GM18508 (cell line): ENCODE measurements around the gene PDLIM3.
"Not testable (repeated sequence)": the region's sequence is repeated elsewhere in the genome, so short reads cannot be mapped to it uniquely, and the experiment has no call there.

Source experiments
- ATAC-seq: cut with Tn5 transposase; IDR thresholded peaks from one replicate; pipeline ENCODE4 v1.9.1; 2021; ENCODE audit warnings: moderate number of reproducible peaks; ENCODE audit not compliant: insufficient read depth, unreplicated experiment

The PDLIM3 gene

DNA sequence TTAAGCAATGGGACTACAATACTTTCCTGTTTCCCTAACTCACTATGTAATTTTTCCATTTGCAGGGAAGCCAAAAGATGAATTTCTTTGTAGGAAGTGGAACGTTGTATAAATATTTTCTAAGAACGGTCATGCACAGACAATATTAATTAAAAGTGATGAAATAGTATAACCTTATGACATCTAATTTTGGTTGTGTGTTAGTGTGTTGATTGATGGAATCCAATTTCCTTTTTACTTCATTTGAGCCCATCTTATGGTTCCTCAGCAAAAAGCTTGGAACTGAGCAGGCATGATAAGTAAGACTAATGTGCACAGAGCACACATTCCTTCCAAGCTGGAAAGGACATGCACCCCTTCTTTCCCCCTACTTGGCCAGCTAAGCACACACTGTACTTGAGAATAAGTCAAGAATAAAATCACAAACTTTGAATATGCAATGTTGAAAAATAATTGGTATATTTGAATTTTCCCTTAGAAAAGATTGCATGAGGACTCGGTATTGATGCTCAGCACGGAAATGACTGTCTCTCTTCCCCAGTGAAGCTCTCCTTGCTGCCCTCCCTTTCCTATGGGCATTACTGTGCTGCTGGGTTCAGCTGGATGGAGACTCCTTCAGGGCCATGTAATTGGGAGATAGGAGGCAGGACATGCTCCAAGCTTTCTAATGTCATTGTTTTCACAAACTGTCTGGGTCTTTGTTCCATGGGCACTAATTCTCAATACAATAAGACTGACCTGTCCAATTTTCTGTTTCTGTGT is 19.2 kb upstream of the PDLIM3 start:
- ATAC-seq: no peak

DNA sequence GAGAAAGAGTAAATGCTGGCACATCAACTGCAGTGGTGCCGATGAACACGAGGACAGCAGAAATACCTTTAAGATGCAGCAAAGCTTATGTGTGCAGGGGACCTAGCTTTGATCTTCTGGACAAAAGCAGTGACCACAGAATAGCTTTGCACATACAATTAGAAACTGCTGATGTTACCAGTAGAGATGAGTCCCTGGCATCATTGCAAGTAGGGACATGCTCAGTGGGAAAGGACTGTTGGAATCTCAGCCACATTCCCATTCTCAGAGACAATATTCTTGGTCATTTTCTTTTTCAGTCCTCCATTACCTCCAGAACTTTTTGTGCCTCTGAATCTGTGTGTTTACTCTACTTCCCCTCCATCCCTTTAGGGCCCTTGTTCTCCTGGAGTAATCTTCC is 16.9 kb upstream of the PDLIM3 start:
- no peak for ATAC-seq

DNA sequence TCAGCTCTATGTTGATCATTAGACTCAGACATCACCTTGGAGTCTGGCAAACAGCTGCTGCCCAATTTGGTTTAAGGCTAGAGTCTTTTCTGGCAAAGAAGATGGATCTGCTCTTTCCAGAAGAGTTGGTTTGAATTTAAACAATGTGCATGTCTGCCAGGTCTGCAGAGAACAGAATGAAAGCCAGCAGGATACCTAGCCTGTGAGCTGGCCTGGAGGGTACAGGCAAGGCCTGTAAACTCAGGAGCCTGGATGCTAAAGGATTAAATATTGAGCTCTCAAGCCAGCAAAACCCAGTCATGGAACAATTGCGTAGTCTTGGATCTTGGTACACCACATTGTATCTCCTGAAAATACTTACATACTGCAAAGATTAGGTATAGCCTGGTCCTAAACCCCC is 15.6 kb upstream of the PDLIM3 start:
- no peak for ATAC-seq

DNA sequence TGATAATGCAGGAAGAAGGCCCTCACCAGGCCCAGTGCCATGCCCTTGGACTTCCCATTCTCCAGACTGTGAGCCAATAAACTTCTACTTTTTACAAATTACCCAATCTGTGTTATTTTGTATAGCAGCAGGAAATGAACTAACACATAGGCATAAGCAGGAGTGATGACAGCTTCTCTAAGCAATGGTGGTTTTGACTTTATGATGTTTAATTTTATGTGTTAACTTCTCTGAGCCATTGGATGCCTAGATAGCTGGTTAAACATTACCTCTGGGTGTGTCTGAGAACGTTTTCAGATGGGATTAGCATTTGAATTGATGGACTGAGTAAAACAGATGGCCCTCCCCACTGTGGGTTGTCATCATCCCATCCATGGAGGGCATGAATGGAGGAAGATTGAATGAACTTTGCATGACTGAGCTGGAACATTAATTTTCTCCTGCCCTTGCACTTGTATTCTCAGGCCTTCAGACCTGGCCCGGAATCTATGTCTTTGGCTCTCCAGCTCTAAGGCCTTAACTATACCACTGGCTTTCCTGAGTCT is 13.9 kb upstream of the PDLIM3 start:
- no peak for ATAC-seq

DNA sequence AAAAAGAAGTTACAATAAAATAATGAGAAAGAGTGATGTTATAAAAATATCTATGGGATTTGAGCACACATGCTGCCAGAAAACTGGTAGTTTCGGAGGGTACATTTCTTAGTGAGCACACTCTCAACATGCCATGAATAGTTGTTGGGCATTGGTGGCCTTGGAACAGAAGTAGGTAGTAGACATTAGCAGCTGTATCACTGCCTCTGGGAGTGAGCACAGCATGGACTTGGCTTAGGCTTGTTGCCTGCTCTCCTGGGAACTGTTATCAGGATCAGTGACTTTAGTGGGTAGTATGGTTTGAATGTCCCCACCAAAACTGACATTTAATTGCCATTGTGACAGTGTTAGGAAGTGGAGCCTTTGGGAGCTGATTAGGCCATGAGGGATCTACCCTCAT is 13.3 kb upstream of the PDLIM3 start:
- no peak for ATAC-seq

DNA sequence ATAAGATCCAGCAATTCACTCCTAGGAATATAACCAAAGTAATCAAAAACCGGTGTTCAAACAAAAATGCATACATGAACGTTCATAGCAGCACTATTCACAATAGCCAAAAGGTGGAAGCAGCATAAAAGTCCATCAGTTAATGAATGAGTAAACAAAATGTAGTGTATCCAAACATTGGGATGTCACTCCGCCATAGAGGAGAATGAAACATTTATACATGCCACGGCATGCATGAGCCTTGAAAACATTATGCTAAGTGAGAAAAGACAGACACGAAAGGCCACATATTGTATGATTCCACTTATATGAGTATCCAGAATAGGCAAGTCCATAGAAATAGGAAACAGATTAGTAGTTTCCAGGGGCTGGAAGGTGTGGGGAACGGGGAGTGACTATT is 11.0 kb upstream of the PDLIM3 start:
- ATAC-seq: no peak

DNA sequence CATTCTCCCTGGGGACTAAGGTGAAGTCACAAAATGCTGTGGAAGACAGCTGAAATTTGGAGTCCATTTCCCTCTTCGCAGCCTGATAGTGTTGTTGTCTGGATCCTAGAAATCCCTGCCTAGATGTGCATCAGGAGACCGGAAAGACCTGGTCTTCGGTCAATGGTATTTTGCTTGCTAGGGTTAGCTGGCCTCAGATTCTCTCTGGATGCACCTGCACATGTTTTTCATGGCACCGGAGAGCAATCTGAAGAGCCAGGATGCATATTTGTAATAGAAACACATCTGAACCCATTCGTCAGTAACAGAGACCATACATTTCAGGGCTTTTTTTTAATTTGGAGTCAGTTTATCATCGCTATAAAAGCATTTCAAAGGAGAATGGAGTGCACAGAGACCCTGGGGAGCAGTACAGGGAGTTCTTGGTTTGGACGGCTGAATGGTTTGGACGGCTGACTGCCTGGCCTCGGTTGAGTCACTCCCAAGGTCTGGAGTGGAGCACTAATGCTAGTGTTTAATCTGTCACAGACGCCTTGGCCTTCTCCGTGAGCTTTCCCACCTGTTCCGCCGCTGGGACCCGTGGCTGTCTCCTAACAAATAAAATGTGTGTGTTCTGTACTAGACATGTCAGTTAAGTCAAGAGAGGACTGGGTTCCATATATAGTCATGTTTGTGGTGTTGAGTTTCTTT is 7.5 kb upstream of the PDLIM3 start:
- ATAC-seq: no peak

DNA sequence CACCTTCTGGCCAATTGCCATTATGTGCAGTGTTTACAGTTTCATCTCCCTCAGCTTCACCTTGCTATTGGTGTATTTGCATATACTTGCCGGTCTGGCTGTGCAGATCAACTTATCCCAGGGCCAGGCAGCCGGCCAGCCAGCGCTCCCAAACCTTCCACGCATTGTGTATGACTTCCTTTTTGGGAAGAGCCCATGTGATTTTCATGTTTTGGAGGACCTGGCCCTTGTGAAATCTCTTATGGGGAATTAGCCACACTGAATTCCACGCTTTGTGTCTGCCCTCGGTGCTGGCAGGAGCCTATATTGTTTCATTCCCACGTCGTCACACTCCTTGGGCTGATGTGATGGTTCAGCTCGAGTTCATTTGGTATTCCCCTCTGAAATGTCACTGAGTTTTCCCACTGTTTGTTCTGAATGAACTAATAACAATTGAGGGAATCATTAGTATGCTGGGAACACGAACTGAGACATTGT is 6.0 kb upstream of the PDLIM3 start:
- no peak for ATAC-seq

DNA sequence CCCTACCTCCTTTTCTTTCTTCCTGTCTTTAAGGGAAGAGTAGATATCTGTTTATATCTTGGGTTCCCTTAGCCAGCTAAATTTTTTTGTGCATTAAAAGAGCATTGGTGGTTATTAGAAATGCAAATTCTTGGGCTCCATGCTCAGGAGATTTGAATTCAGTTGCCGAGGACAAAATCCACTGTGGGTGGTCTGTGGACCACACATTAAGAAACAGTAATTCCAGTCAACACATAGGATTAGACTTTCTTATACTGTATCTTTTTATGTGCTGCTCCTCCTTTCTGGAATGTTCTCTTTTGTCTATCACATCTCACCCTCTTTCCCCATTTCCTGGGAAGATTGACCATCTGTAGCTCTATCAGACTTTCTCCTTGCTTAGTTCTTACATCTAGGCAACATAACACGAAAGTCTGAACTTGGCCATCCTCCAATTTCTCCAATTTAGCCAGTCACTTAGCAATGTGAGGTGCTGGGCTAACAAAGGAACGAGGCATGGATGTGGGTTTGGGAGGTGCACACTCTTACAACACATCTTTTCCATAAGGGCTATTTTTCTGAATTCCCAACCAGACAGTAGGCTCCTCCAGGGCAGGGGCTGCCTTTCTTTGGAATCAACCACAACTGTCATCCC is 5.3 kb upstream of the PDLIM3 start:
- ATAC-seq: no peak

DNA sequence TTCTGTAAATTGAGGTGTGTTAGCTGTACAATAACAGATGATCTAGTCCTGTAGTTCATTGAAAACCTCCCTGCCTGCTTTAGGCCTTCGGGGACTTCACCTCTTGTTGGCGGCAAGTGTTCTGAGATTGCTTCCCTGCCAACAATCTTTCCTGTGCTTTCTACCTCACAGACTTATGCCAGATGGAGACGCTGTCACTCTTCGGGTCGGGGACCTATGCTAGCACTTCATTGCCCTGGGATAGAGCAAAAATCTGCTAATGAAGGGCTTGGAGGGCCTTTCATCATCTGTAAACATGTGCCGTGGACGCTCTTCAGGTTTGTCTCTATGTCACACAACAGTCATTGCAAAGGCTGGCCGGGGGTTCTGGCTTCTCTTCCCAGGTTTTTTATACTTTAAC is 4.7 kb upstream of the PDLIM3 start:
- no peak for ATAC-seq

DNA sequence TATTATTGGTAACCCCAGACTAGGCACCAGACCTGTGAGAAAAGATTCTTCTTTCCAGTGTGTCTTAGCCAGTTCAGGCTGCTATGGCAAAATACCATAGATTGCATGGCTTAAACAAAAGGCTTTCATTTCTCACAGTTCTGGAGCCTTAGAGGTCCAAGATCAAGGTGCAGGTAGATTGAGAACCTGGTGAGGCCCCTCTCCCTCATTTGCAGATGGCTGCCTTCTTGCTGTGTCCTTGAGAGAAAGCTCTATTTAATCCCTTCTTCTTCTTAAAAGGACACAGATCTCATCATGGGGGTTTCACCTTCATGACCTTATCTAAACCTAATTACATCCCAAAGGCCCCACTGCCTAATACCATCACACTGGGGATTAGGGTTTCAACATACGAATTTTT is 3.5 kb upstream of the PDLIM3 start:
- no peak for ATAC-seq

DNA sequence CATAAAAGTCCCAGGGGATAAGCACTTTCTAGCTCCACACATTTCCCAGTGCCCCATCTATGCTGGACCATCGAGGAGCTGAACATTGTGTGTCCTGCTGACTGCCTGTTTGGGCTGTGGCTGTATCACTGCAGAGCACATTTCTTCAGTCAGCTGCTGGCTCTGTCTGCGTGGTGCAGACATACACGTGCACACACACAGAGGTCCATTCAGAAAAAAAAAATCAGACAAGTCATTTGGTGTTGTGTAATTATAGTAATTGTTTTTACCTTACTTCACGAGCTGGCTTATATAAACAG is 1.1 kb upstream of the PDLIM3 start:
- ATAC-seq: no peak

DNA sequence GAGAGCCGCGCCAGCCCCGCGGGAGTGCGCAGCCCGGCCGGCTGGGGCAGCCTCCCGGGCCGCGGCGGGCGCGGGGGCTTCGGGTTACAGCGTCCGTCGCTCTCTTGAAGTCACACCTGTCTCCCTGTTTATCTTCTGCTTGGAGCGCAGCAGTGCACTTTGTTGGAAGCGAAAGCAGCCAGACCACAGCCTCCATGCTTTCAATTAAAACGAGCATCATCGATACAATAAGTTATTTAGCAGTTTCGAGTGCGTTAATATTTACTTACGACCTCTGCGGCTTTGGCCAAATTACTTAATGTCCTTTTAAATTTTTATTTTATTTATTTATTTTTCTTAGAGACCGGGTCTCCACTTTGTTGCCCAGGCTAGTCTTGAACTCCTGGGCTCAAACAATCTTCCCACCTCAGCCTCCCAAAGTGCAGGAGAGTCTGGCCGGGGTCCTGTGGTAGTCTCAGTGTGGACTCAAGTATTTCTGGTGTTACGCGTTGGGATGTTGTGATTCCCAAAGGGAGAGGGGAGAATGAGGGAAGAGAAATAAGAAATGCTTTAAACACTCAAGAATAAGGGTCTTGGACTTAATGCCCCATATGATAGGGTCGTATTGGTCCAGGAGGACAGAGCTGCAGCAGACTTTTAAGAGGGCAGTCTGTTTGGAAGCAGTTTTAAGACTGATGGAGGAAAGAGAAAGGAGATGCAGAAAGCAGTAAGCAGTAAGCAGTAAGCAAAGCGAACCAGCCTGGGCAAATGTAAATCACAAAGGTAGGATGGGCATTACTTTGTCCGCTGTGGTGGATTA is 504 bp upstream of the PDLIM3 start:
- ATAC-seq: no peak

DNA sequence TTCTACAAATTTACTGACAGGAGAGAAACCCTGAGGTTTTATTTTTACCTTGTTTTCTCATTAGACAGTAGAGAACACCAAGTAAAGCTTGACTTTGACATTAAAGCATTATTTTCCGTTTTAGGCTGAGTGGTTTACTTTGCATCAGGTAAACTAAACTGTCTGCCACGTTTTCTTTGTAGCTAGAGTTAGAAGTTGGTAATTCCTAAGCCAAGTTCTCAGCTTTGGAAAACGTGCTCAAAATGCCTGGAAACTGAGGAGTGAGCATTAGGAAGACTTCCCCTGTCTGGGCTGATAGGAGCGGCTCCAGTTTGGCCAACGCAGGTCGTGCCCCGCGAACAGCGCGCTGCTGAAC is 819 bp downstream of the PDLIM3 start:
- ATAC-seq: no peak

DNA sequence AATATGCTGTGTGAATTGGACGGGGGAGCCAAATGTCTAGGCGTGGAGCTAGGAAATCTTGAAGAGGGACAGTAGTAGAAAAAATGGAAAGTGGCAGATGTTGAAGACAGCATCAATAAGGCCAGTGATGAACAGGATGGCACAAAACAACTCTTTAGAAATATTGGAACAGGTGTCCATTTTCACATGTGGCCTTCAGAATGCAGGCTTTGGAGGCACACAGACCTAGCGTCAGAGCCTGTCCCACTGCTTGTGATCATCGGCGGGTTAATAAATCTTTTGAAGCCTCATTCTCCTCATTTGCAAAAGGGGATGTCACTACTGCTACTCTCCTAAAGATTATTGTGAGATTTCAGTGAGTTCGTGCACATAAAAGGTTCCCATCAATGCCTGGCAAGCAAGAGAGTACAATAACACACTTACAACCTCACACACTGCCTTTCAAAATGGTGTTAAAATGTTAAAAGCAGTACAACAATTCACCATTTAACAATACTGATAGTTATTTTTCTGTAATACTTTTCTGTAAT is 2.4 kb downstream of the PDLIM3 start:
- no peak for ATAC-seq

DNA sequence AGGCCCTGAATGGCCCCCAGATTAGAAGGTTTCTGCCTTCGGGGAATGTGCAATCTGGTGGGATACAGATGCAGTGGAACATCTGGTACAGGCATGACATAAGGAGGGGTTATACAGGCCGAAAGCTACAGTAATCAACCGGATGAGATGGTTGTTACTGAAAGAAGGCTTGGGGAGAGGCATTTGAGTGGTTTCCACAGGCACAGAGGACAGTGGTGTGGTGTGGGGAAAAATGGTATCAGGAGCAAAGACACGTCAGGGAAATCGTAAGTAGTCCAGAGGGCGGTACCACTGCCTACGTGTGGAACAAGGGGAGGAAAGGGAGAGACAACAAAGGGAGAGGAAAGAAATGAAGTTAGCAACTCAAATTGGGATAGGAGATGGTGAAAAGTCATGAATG is 3.0 kb downstream of the PDLIM3 start:
- ATAC-seq: no peak

DNA sequence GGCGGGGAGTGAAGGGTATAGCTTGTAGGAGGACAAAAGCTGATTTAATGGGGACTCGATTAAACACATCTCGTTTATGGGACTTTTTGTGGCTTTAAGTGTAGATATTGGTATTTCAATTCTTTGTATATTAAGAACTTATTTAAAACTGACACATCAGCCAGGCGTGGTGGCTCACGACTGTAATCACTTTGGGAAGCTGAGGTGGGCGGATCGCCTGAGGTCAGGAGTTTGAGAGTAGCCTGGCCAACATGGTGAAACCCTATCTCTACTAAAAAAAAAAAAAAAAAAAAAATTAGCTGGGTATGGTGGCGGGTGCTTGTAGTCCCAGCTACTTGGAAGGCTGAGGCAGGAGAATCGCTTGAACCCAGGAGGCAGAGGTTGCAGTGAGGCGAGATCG is 3.7 kb downstream of the PDLIM3 start:
- ATAC-seq: not testable (repeated sequence)

DNA sequence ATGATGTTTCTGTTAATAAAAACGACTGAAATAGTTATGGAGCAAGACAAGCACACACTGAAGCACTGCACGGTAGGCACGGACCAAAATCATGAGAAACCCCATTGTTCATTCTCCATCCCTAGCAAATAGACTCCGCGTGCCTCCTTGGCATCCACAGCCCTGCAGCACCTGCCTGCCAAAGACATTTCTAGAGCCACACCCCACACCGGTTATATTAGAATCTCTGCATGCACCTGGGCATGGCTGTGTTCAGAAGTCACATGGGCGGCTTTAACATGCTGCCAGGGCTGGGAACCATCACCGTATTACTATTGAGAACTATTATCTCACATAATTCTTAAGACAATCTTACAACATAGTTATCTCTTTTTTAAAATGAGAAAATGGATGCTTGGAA is 5.9 kb downstream of the PDLIM3 start:
- no peak for ATAC-seq

DNA sequence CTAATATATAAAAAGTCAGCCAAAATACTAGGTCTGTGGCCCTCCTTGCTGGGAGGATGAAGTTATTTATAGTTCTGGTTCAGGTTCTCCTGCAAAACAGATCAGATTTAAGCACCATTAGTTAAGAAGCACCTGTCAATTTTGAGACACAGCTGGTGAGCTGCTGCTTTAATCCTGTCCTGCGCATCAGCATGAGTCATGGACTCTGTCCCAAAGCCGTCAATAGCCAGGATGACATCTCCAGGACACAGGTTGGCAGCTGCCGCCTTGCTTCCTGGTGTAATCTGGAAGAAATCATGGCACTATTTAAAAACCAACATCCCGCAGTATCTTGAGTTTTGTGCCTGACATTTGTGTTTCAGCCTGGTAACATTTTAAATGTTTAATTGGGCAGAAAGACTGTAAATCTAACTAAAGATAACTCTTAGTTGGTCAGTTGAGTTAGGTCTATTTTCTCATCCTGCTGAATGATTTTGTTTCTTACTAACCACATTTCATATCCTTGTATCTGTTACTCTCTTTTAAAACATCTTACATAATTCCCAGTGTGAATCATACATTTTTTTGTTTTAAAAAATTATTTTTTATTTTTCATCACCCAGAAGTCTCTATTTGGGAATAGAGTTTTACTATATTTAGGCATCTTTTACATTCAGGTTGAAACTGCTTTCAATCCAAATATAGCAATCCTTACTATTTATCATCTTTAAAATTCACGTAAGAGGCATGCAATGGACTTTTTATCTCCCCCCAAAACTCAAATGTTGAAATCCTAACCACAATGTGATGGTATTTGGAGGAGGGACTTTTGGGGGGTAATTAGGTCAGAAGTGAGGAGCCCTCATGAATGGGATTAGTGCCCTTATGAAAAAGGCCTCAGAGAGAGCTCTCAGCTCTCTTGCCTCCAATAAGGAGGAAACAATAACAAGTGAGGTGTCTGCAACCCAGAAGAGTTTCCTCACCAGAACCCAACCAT is 10.1 kb downstream of the PDLIM3 start:
- ATAC-seq: no peak
